ENCODE results near the gene RAPGEF1. TPM values are rescaled to one million over a fixed set of nuclear protein-coding genes. Genes with fewer than 3 reads are reported as not detected.

Gene RAPGEF1
- total RNA-seq, 1 donor from 2014 or later, result 33.3 TPM

GRCh38 chr9:131629825-131630204 is 110.1 kb downstream of the RAPGEF1 start:
- no peaks in the 10 kb centered on the region for H3K9me3 ChIP-seq (ENCODE audit: low read depth)
- no peaks in the 10 kb centered on the region for H3F3A ChIP-seq (ENCODE audit: low read depth)
- Mint-ChIP-seq H3K9me3 (no peaks in the 10 kb centered on the region), H3K27me3 (ENCODE audit: insufficient read depth, low read depth) (peaks cover 2% of the 10 kb centered on the region), H3K4me3 (no peak overlapping the region), H3K4me1 (peaks cover 5% of the 10 kb centered on the region), H3K36me3 (peaks cover 22% of the 10 kb centered on the region), H3K27ac (no peak overlapping the region)
- no peaks in the 10 kb centered on the region for H3K36me3 ChIP-seq
- H3K4me1 ChIP-seq, result peaks cover 3% of the 10 kb centered on the region
- H4K20me1 ChIP-seq (ENCODE audit: low read depth), result peaks cover 4% of the 10 kb centered on the region
- no peak overlapping the region for H3K27ac ChIP-seq
- H3K4me2 ChIP-seq, result no peak overlapping the region
- DNase-seq (ENCODE audit: low spot score), result no peak
- no peak overlapping the region for H3K9ac ChIP-seq
- H2AFZ ChIP-seq (replicated peaks), result no peak overlapping the region
- H3K79me2 ChIP-seq (ENCODE audit: low read depth), result no peaks in the 10 kb centered on the region
- no peaks in the 10 kb centered on the region for H3K27me3 ChIP-seq
- no peak overlapping the region for H3K4me3 ChIP-seq
- TF ChIP-seq EZH2 (IDR thresholded peaks at IDR 0.05), result no peak
- no peak for TF ChIP-seq EZH2phosphoT487 (IDR thresholded peaks at IDR 0.05)
- TF ChIP-seq CTCF (IDR thresholded peaks at IDR 0.05), result no peak

- Histone ChIP-seq H3F3A (ENCODE audit: low read depth) (no peaks in the 10 kb centered on the region), H4K20me1 (ENCODE audit: low read depth) (peaks cover 4% of the 10 kb centered on the region), H3K9me3 (ENCODE audit: low read depth) (no peaks in the 10 kb centered on the region), H3K9ac (no peak overlapping the region), H3K79me2 (ENCODE audit: low read depth) (no peaks in the 10 kb centered on the region), H3K4me1 (peaks cover 10% of the 10 kb centered on the region), H3K4me2 (no peak overlapping the region), H3K27ac (no peak overlapping the region), H2AFZ (replicated peaks) (no peak overlapping the region), H3K27me3 (no peaks in the 10 kb centered on the region), H3K4me3 (no peak overlapping the region), H3K36me3 (no peaks in the 10 kb centered on the region)
- Mint-ChIP-seq H3K4me3 (no peak overlapping the region), H3K27me3 (ENCODE audit: insufficient read depth, low read depth) (peaks cover 2% of the 10 kb centered on the region), H3K27ac (no peak overlapping the region), H3K4me1 (peaks cover 5% of the 10 kb centered on the region), H3K9me3 (no peaks in the 10 kb centered on the region), H3K36me3 (peaks cover 22% of the 10 kb centered on the region)
- no peak for DNase-seq (ENCODE audit: low spot score)
- TF ChIP-seq EZH2phosphoT487 (IDR thresholded peaks at IDR 0.05), result no peak
- no peak for TF ChIP-seq CTCF (IDR thresholded peaks at IDR 0.05)
- no peak for TF ChIP-seq EZH2 (IDR thresholded peaks at IDR 0.05)
Observed at GRCh38 chr9:131629226-131629500, 110.7 kb downstream of the RAPGEF1 start.

GRCh38 chr9:131628459-131629225 is 111.2 kb downstream of the RAPGEF1 start:
- no peaks in the 10 kb centered on the region for H3K9me3 ChIP-seq (ENCODE audit: low read depth)
- H3K36me3 ChIP-seq, result no peaks in the 10 kb centered on the region
- no peak overlapping the region for H3K27ac Mint-ChIP-seq
- no peak overlapping the region for H3K9ac ChIP-seq
- H3K4me2 ChIP-seq, result no peak overlapping the region
- no peaks in the 10 kb centered on the region for H3K27me3 ChIP-seq
- no peak overlapping the region for H3K4me3 Mint-ChIP-seq
- no peak overlapping the region for H3K4me3 ChIP-seq
- H3K4me1 Mint-ChIP-seq, result peaks cover 5% of the 10 kb centered on the region
- peaks cover 12% of the 10 kb centered on the region for H3K4me1 ChIP-seq
- peaks cover 20% of the 10 kb centered on the region for H3K36me3 Mint-ChIP-seq
- no peaks in the 10 kb centered on the region for H3K79me2 ChIP-seq (ENCODE audit: low read depth)
- no peak for DNase-seq (ENCODE audit: low spot score)
- no peaks in the 10 kb centered on the region for H3F3A ChIP-seq (ENCODE audit: low read depth)
- peaks cover 2% of the 10 kb centered on the region for H3K27me3 Mint-ChIP-seq (ENCODE audit: insufficient read depth, low read depth)
- TF ChIP-seq EZH2 (IDR thresholded peaks at IDR 0.05) (no peak), EZH2phosphoT487 (IDR thresholded peaks at IDR 0.05) (no peak), CTCF (IDR thresholded peaks at IDR 0.05) (no peak)
- H3K27ac ChIP-seq, result no peak overlapping the region
- peaks cover 4% of the 10 kb centered on the region for H4K20me1 ChIP-seq (ENCODE audit: low read depth)
- no peak overlapping the region for H2AFZ ChIP-seq (replicated peaks)
- H3K9me3 Mint-ChIP-seq, result no peaks in the 10 kb centered on the region
